ENCODE measurements around the gene TOX3.

Gene TOX3

GRCh38 chr16:52547004-52547833, at the start of gene TOX3:
Gene TOX3 (minus strand): TSS chr16:52547143. CDS start chr16:52546723, 420 bp downstream.
- peak in 9 of 51 donors; percentile 2 to 39 (median 22) for DNase-seq

DNA sequence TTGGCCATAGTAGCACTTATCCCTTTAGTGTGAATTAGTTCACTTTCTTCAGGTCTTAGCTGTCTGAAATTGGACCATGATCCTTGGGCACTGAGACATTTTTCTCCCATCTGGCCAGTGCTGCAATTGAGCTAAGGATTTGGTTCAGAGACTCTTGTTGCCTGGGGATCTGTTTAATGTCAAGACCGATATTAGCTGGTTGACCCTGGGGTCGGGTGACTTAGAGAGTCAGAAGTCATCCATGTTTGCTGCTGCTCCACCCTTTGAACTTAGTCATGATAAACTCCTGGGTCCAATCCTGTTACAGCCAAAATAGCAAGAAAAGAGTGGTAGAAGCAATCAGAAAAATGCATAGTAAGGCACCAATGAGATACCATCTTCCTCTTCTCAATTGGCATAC, 45.8 kb upstream of the TOX3 start:
- no peak for DNase-seq

DNA sequence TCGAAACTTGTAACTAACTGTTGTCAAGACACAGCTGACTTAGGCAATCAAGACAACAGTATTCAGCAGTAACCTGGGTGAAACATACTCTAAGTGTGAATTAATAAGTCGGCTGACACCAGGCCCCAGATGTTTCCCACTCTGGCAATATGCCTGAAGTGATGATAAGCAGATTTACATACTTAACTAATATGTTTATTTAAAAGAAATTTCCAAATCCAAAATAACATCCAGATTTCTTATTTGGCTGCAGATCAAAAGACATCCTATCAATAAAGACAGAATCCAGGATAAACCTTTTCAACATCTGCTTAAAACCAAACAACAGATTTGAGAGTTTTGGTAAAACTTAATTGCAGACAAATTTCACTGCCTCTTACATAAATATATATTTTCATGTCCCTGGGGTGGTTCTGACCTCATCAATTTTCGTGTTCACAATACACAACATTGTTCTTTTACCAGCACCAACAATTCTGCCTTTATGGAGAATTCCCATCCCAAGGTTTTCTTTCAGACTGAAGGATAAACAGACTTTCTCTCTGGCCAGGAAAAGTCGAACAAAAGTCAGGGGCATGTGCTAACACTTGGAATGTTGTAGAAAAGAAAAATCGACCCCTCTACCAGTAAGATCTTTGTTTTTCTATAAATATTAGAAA, 45.1 kb upstream of the TOX3 start:
- no peak for DNase-seq

DNA sequence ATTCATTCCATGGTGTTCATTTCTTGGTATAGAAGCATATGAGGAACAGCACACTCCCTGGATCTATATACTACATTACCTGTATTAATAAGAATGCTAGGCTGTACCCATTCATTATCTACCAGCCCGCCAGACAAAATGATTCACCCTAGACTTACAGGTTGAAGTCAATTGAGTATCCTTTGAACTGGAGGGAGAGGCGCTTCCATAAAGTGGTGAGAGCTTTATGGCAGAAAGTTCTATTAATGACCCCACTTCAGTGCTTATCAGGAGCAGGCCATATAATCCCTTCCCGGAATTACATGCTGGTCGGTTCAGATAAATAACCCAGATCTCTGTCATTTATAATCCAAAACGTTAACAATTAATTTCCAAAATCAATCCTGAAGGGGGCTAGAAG, 44.5 kb upstream of the TOX3 start:
- no peak for DNase-seq

- DNase-seq: no peak
These were observed 39.2 kb upstream of the TOX3 start for GRCh38 chr16:52586159-52586558.

DNA sequence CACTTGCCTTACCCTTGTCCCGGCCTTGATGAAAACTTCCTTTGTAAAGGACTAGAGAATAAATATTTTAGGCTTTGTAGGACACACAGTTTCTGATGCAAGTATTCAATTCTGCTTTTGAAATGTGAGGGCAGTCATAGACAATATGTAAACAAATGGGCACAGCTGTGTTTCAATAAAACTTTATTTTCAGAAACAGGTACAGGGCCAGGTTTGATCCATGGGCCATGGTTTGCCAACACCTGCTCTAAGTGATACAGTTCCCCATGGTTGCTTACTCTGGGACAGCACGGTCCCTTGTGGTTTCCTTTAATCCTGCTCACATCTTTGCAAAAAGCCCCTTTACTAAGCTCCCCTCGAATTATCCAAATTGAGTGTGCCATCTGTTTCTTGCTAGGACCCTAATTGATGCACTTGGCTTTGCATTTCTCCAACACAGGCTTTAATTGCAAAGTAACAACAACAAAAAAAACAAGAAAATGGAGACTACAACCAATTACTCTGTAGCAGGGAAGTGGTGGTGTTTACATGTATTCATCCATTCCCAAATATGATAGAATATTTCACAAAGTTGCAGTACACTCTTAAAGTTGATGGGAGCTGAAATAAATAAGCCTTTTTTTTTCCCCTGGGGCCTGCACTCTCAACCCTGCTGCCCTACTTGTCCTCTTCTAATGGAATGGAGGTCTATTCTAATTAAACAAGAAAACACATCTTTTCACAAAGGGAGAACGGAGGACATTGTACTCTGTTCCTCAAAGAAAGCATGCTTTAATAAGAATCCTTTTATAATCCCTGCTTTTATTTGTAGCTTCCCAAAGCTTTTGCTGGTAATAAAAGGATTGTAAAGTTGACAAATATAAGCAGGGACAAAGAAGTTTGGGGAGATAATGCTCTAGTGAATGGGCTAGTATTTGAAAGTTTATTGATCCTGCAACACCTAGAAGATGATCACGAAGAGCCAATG, 37.7 kb upstream of the TOX3 start:
- DNase-seq: no peak

DNA sequence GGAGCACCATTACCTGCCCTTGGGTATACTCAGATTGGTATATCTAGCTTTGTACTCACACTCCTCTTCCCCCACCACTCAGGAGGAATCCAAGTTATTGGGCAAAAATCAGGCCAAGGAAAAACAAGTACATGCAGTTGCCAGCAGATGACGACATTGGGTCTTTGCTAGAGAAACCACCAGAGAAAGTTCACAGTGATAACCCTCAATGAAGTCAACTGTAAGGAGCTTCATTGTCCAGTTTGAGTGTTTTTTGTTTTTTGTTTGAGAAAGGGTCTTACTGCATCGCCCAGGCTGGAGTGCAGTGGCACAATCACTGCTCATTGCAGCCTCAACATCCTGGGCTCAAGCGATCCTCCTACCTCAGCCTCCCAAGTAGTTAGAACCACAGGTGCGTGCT, 34.6 kb upstream of the TOX3 start:
- no peak for DNase-seq

DNA sequence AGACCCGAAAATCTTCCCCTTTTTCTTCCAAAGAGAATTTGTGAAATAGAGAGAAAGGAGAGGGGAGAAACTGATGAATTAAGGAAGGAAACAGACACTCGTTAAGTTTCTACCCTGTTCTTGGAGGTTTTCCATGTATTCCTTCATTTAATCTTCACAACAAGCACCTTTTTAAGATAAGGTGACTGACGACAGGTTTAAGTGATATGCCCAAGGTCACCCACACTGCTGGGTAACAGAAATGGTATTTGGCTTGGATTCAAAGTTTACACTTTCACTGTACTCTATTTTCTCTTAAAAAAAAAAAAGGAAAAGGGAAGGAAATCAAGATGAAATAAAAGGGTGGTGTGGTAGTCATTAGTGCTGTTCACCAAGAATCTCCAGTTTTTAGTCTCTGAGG, 33.5 kb upstream of the TOX3 start:
- DNase-seq: no peak

DNA sequence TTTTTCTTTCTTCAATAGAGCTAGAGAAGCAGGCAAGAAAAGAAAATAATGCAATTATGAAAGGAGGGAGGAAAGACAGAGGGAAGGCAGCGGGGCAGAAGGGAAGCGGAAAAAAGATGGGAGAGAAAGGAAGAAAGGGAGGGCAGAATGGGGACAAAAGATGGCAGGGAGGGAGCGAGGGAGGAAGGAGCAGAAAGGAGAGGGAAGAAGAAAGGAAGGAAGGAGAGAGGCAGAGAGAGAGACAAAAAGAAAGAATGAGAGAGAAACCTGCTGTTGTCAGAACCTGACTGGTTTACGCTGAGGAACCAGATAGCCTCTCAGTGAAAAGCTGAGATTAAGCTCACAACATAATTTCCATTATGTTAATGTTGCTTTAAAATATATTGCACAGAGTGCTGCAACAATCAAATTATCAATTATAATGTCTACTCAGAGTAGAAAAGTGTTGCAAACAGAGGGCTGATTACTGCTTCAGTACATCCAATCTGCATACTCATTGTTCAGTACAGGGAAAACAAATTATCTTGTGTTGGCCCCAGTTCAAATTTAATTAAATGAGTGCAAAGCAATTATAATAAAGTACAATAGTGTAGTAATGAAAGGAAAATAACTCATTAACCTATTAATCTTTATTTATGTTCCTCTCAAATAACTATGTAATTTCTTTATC, 32.0 kb upstream of the TOX3 start:
- DNase-seq: no peak

GRCh38 chr16:52578007-52578828, 31.3 kb upstream of the TOX3 start:
- DNase-seq: no peak

- DNase-seq: no peak
These were observed 30.3 kb upstream of the TOX3 start for GRCh38 chr16:52577130-52577706.

DNA sequence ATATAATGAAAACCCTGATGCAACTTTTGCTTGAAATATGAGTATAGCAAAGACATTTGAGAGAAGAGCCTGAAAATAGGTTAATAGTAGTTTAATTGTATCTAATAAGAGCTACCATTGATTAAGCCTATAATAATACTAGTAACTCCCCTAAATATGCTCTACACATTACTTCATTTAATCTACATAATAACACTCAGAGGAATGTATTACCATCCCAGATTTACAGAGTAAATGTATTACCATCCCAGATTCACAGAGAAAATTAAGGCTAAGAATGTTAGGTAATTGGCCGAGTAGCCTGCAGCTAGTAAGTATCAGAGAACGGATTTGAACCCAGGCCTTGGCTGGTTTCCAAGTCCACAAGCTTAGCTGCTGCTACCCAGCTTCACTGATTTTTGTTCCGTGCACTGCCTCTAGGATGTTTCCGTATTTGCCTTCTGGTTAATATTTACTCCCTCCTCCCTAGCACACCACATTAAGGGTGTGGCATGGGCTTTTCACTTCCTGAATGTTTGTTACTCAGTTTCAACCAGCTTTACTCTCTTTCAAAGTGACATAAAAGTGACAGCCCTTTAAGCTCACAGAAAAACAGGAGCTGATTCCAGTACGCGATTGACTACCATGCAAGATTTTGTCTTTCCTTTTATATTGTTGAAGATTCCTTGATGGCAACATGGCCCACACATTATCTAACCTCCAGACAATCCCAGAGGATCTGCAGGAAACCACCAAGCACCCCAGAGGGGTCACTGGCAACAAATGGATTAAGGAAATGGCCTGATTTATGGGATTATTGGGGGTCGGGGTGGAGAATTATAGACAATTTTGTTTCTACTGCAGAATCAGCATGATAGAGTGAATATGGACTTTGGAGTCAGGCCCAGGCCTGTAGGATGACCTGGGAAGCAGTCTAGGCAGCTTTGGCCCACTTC, 26.7 kb upstream of the TOX3 start:
- DNase-seq: no peak

DNA sequence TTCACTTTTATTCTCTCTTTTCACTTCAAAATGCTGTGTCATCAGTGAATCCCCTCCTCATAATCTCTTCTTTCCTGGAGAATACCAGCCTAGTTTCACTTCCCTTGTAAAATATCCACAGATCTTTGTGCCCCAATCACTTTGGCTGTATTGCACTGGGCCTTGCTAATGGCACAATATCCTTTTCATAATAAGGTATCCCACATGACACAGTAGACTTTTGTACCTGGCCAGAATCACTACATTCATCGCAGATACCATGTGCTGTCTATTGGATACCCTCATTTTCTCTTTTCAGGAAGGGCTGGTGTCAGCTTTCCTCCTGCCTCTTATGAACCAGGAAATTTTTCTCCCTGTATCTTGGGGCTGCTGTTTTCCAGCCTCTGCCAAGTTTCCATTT, 25.7 kb upstream of the TOX3 start:
- DNase-seq: no peak

DNA sequence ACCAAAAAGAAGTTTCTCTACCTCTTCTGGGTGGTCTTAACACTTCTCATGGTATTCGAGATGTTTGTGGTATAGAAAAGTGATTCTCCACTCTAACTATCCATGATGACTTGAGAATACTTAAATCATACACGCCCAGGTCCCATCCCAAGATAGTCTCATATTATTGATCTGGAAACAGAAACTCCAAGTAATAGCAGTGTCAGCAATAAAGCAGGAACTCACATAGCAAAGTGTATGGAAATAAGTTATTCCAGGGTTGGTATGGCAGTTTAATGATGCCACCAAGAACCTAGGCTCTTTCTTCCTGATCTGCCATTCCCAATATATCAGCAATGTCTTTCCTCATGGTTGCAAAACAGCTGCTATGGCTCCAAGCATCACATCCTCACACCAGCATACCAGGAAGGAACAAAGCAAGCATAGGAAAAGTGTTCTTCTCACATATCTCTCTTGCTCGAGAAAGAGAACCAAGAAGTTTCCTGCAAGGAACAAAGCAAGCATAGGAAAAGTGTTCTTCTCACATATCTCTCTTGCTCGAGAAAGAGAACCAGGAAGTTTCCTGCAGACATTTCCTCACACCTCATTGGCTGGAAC, 23.6 kb upstream of the TOX3 start:
- no peak for DNase-seq

DNA sequence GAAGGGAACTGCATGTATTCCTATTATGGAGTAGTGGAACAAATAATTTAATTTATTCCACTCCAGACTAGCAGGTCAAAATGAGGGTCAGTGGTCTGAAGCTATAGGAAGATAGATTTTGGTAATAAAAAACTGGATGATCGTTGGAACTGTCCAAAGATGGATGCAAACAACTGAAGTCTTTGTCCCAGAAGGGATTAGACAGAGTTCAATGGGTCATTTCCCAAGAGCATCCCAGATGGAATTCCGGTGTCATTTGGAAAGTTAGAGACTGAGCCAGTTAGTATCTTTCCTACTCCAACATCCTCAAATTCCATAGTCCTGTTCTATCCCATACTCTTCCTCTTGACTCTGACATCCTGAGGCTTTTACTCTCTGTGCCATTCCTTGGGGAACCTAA, 22.8 kb upstream of the TOX3 start:
- no peak for DNase-seq

DNA sequence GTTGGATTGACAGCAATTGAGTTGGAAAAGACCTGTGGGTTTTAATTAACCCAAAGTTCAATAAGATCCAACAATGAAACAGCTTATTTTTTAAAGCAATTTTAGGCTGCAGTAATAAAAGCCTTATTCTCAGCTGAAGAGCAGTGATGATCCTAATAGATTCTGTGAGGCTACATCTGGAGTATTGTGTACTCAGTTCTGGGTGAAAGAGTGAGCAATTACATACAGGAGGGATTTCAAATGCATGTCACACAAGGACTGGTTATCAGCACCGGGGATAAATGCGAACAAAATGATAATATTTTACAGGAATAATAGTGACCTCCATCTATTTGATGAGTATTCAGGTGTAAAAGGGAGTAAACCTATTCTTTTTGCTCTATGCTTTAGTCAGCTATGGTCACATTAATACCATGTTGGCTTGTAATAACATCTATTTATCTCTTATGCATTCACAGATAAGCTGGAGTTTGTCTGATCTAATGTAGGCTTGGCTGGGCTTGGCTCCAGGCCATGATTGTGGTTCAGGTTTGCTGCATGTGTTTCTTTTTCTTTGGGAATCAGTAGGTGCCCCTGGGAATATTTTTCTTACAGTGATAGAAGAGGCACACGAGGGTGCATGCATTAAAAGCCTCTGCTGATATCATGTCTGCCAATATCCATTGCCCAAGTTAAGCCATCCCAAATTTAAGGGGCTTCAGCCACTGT, 22.2 kb upstream of the TOX3 start:
- no peak for DNase-seq

- DNase-seq: no peak
These were observed 21.6 kb upstream of the TOX3 start for GRCh38 chr16:52568495-52568894.

DNA sequence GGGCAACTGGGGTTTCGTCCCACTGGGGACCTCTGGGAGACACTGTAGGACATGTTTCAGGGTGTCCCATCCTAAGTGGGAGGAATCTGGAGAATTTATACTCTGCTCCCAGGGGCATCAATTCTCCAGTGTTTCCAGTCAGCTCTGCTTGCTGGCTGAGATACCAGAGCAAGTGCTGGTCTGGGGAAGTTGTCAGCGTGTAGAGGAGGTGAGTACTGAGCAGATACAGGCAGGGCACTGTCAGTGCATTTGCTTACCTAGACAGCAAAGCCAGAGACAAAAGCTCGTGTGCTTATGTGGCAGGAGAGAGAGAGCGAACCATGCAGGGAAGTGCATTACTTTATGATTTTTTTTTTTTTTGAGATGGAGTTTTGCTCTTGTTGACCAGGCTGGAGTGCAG, 20.2 kb upstream of the TOX3 start:
- DNase-seq: no peak

Measured in hypothalamus (tissue), 51 donors.